Inferior parietal cortex (tissue), 1 donor: ENCODE data around the gene OOEP.
"Not testable (repeated sequence)": the region's sequence is repeated elsewhere in the genome, so short reads cannot be mapped to it uniquely, and the experiment has no call there.

Source experiments
- DNase-seq: peaks from one replicate; pipeline ENCODE4 v3.0.0-alpha.2; 2016; ENCODE audit errors: extremely low spot score

The OOEP gene

GRCh38 chr6:73369563-73369962, at the start of gene OOEP:
Gene OOEP, minus strand, starts transcription at chr6:73369897. Its CDS starts 105 bp downstream, at chr6:73369792.
- no peak for DNase-seq

GRCh38 chr6:73418081-73418741, 48.5 kb upstream of the OOEP start:
- no peak for DNase-seq

GRCh38 chr6:73413102-73413501, 43.4 kb upstream of the OOEP start:
- DNase-seq: no peak

- no peak for DNase-seq
These were observed 39.7 kb upstream of the OOEP start for GRCh38 chr6:73409395-73409794.

GRCh38 chr6:73400656-73401055, 31.0 kb upstream of the OOEP start:
- DNase-seq: no peak

GRCh38 chr6:73395875-73396274, 26.2 kb upstream of the OOEP start:
- DNase-seq: no peak

- DNase-seq: no peak
These were observed 25.1 kb upstream of the OOEP start, which contains the start of gene DDX43 for GRCh38 chr6:73394577-73395354. Gene DDX43, plus strand, starts transcription at chr6:73394828. Its CDS starts 78 bp downstream, at chr6:73394906.

GRCh38 chr6:73393278-73393677, 23.6 kb upstream of the OOEP start:
- no peak for DNase-seq

GRCh38 chr6:73392188-73392587, 22.5 kb upstream of the OOEP start:
- DNase-seq: not testable (repeated sequence)

GRCh38 chr6:73391675-73392074, 22.0 kb upstream of the OOEP start:
- no peak for DNase-seq

GRCh38 chr6:73389854-73390253, 20.2 kb upstream of the OOEP start:
- no peak for DNase-seq

GRCh38 chr6:73388800-73389512, 19.3 kb upstream of the OOEP start:
- DNase-seq: peak; percentile 44

GRCh38 chr6:73388433-73388799, 18.7 kb upstream of the OOEP start:
- DNase-seq: no peak

GRCh38 chr6:73382462-73383113, 12.9 kb upstream of the OOEP start:
- no peak for DNase-seq

GRCh38 chr6:73381531-73381930, 11.8 kb upstream of the OOEP start:
- DNase-seq: not testable (repeated sequence)

- DNase-seq: no peak
These were observed 7.5 kb upstream of the OOEP start for GRCh38 chr6:73377225-73377624.

GRCh38 chr6:73375216-73375615, 5.5 kb upstream of the OOEP start:
- DNase-seq: no peak

GRCh38 chr6:73372516-73372915, 2.8 kb upstream of the OOEP start:
- DNase-seq: no peak

- DNase-seq: no peak
These were observed 2.3 kb upstream of the OOEP start for GRCh38 chr6:73371984-73372383.

GRCh38 chr6:73369157-73369556, 540 bp downstream of the OOEP start:
- no peak for DNase-seq

GRCh38 chr6:73368675-73369074, 1.0 kb downstream of the OOEP start:
- DNase-seq: no peak

GRCh38 chr6:73367761-73368355, 1.8 kb downstream of the OOEP start:
- DNase-seq: no peak
